Measurements from ENCODE around the gene SMARCB1. TPM values are rescaled to one million over a fixed set of nuclear protein-coding genes. Genes with fewer than 3 reads are reported as not detected.
A peak's percentile ranks its signal among the peaks of the same experiment; 100 is the strongest.

SMARCB1 gene
- polyA plus RNA-seq, 1 of the 3 experiments (the other 2 are of a cell fraction) = 215 TPM

DNA sequence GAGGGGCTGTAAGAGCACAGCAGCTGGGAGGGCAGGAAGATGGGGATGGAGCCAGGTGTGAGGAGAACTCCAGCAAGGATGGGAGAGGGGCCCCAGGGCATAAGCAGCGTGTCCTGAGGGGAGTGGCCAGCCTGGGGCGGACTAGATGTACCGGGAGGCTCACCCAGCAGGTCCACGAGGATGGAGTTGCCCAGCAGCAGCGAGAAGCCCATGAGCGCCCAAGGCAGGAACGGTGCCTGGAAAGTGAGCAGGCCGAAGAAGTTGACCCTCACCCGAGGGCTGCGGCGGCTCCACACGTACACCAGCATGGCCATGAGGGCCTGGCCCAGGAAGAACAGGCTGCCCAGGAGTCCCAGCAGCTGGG, 50.7 kb downstream of the SMARCB1 start:
- Histone ChIP-seq H3K9me2 (no peaks in the 10 kb centered on the region), H3K9ac (no peak overlapping the region), H3K27ac (ENCODE audit: low read depth in 2 of 2, low read length in 1 of 2) (no peak overlapping the region), H3K4me3 (ENCODE audit: low read depth in 2 of 2, low read length in 1 of 2) (no peak overlapping the region), H3K4me1 (ENCODE audit: control insufficient read depth in 1 of 2, insufficient read depth in 2 of 2, low read depth in 1 of 2, low read length in 1 of 2) (peaks cover 0 to 36% of the 10 kb centered on the region in 2 experiments; a peak in 1 of 4 replicates), H3F3A (replicated peaks; ENCODE audit: insufficient read depth) (no peaks in the 10 kb centered on the region), H3K36me3 (replicated peaks in 1 of 2; ENCODE audit: control insufficient read depth in 1 of 2, insufficient read depth in 2 of 2, low read length in 1 of 2) (peaks cover 0 to 38% of the 10 kb centered on the region in 2 experiments), H3K9me3 (no peaks in the 10 kb centered on the region), H4K20me1 (ENCODE audit: insufficient read depth) (no peaks in the 10 kb centered on the region), H3K4me2 (no peak overlapping the region), H2AFZ (ENCODE audit: low read depth) (no peak overlapping the region), H3K79me2 (ENCODE audit: insufficient read depth) (no peaks in the 10 kb centered on the region; the same call in 1 of the 2 replicates), H3K27me3 (ENCODE audit: insufficient read depth) (no peaks in the 10 kb centered on the region)
- peak; percentile 18 for DNase-seq
- WGBS (ENCODE audit: low lambda C conversion rate) = 100% methylated on average over 2 of the region's 12 CpGs
- ChIA-PET CTCF (no interaction called here), POLR2A (no interaction called here)
- TF ChIP-seq, protein P1, sequence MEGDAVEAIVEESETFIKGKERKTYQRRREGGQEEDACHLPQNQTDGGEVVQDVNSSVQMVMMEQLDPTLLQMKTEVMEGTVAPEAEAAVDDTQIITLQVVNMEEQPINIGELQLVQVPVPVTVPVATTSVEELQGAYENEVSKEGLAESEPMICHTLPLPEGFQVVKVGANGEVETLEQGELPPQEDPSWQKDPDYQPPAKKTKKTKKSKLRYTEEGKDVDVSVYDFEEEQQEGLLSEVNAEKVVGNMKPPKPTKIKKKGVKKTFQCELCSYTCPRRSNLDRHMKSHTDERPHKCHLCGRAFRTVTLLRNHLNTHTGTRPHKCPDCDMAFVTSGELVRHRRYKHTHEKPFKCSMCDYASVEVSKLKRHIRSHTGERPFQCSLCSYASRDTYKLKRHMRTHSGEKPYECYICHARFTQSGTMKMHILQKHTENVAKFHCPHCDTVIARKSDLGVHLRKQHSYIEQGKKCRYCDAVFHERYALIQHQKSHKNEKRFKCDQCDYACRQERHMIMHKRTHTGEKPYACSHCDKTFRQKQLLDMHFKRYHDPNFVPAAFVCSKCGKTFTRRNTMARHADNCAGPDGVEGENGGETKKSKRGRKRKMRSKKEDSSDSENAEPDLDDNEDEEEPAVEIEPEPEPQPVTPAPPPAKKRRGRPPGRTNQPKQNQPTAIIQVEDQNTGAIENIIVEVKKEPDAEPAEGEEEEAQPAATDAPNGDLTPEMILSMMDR (IDR thresholded peaks at IDR 0.05) = no peak
- TF ChIP-seq GATA2 (CRISPR knock-in tag; IDR thresholded peaks at IDR 0.05) (no peak), FOXJ3 (CRISPR knock-in tag; IDR thresholded peaks at IDR 0.05) (no peak), USF2 (IDR thresholded peaks at IDR 0.05; ENCODE audit: borderline replicate concordance, low read depth, low read length) (no peak), ELF1 (IDR thresholded peaks at IDR 0.05) (no peak), JUND (IDR thresholded peaks at IDR 0.05) (no peak), RAD21 (IDR thresholded peaks at IDR 0.05; ENCODE audit: low read length) (no peak), YY1 (IDR thresholded peaks at IDR 0.05; ENCODE audit: low read depth) (no peak), EP300 (IDR thresholded peaks at IDR 0.05; ENCODE audit: borderline replicate concordance in 1 of 2, low read depth in 1 of 2, low read length in 1 of 2) (no peak), SMC3 (IDR thresholded peaks at IDR 0.05; ENCODE audit: low read depth, low read length) (no peak), GABPA (IDR thresholded peaks at IDR 0.05; ENCODE audit: low read depth) (no peak)
- TF ChIP-seq, protein P2, sequence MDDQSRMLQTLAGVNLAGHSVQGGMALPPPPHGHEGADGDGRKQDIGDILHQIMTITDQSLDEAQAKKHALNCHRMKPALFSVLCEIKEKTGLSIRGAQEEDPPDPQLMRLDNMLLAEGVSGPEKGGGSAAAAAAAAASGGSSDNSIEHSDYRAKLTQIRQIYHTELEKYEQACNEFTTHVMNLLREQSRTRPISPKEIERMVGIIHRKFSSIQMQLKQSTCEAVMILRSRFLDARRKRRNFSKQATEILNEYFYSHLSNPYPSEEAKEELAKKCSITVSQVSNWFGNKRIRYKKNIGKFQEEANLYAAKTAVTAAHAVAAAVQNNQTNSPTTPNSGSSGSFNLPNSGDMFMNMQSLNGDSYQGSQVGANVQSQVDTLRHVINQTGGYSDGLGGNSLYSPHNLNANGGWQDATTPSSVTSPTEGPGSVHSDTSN (IDR thresholded peaks at IDR 0.05) = no peak
- TF ChIP-seq, protein P3, sequence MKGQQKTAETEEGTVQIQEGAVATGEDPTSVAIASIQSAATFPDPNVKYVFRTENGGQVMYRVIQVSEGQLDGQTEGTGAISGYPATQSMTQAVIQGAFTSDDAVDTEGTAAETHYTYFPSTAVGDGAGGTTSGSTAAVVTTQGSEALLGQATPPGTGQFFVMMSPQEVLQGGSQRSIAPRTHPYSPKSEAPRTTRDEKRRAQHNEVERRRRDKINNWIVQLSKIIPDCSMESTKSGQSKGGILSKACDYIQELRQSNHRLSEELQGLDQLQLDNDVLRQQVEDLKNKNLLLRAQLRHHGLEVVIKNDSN (IDR thresholded peaks at IDR 0.05; ENCODE audit: borderline replicate concordance, low read depth) = no peak

Measured in SK-N-SH (cell line).